ENCODE data around the gene EZR. TPM values are rescaled to one million over a fixed set of nuclear protein-coding genes. Genes with fewer than 3 reads are reported as not detected.

Gene EZR
- total RNA-seq, 1 donor from 2014 or later = 314 TPM

- no peak for DNase-seq (ENCODE audit: low spot score)
Measured at GRCh38 chr6:158776737-158777136, 42.4 kb downstream of the EZR start.

DNA sequence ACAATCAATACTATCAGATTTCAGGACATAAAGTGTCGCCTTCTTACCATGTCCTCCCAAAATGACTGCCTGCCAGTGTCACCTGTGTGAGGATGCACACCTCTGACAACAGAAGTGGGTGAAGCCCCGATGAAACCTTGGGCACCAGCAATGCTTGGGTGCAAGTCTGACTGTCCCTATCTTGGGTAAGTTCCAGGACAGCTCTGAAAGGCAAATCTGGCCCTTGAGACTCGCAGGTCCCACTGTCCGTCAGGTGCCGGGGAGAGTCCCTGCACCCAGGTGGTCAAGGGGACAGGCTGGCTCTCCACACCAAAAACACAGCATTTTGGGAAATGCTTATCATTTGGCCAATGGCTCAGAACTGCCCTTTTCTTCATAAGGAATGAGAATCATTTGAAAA, 43.3 kb downstream of the EZR start:
- no peak for DNase-seq (ENCODE audit: low spot score)

DNA sequence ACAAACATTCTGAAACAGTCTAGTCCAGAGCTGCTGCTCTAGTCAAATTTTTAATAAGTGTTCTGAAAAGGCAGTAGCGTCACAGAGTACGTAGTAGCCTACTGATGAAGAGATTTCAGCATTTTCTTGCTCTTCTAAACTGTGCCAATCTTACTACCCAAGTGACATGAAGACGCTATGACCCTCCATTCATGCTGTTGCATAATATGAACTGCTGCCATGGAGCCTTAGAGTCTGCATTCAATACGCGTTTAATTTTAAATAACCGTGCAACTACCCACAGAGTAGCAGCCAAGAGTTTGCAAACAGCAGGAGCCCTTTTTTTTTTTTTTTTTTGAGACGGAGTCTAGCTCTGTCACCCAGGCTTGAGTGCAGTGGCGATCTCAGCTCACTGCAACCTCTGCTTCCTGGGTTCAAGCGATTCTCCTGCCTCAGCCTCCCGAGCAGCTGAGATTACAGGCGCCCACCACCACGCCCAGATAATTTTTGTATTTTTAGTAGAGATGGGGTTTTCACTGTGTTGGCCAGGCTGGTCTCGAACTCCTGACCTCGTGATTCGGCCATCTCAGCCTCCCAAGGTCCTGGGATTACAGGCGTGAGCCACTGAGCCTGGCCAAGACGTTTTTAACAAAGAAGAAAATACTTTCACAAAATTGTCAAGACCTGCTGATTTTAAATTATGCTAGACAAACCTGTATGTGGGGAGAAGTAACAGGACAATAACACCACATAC, 44.3 kb downstream of the EZR start:
- no peak for DNase-seq (ENCODE audit: low spot score)

- DNase-seq (ENCODE audit: low spot score) = no peak
Measured at GRCh38 chr6:158773581-158774449, 45.4 kb downstream of the EZR start.

DNA sequence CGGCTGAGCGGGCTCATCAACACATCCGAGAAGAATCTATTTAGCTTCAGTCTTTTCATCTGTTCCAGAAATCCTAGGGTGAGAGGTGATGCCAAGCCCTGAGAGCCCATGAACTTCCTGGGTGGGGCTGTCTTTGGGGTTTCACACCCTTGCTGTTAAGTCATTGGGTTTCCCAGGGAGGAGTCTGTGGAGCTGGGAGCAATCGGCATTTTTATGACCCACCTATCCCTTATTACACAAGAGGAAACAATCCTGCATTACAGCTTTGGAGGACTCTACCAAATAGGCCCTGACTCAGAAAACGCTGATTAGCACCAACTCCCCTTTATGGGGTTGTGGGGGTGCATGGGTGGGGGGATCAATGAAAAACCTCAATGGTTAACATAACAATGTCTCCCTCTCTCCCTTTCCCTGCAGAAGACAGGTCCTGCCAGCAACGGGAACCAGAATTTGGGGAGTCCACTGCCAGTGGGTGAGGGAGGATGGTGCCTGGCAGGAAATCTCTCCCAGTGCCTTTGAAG, 46.3 kb downstream of the EZR start:
- no peak for DNase-seq (ENCODE audit: low spot score)

- no peak for DNase-seq (ENCODE audit: low spot score)
Measured at GRCh38 chr6:158772172-158772571, 47.0 kb downstream of the EZR start.

DNA sequence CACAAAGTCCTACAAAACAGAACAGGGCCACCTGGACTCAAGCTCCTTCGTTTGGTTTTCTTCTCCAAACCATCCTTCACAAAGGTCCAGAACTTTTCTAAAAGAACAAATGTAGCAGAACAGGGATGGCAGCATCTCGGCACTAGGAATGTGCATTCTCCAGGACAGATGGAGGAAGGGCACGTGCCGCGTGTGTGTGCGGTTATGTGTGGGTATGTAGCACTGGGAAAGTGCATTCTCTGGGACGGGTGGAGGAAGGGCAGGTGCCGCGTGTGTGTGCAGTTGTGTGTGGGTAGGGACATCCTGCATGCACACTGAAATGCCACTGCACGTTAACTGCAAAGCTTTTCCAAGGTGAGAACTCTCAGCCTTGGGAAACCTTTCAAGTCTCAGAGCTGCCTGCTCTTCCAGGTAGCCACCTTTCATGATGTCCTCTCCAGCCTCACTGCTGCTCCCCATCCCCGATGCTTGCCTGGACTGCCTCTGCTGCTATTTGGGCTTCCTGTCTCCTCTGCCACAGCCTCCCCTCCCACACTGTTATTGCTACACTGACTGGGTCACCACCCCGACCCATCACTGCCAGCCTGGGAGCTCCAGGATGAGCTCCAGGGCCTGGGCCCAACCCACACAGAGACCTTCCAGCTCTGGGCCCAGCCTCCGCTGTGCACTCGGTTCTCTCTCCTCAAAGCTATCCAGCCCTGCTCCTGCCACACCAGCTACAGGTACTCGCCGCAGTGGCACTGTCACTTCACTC, 47.6 kb downstream of the EZR start:
- no peak for DNase-seq (ENCODE audit: low spot score)

GRCh38 chr6:158770533-158771330, 48.4 kb downstream of the EZR start:
- no peak for DNase-seq (ENCODE audit: low spot score)

DNA sequence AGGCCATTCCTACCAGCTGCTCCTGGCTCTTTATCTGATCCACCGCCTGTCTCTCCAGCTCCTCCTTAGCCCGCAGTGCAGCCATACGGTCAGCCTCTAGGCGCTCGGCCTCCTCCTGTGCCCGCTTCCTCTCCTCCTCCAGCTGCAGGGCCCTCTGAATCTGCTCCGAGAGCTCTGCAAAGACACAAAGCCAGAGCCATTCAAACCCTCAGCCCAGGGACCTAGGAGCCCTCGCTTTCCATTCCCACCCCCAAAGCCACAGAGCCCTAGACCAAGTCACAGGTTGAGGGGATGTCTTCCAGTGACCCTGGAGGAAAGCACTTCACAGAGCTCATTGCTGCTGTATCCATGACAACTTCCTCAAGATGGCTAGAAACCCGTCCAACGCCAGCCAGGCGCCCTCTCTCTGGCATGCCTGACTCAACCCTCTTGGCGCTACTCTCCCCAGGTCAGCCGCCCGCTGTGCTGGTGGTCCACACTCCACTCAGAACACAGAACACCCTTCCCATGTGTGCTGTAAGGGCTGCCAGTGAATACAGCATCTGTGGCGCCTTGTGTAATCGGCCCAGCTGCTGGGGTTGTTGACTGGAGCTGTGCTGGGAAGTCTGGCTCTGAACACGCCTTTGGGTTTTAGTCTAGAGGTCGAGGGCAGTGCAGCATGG, 49.3 kb downstream of the EZR start:
- DNase-seq (ENCODE audit: low spot score) = no peak

DNA sequence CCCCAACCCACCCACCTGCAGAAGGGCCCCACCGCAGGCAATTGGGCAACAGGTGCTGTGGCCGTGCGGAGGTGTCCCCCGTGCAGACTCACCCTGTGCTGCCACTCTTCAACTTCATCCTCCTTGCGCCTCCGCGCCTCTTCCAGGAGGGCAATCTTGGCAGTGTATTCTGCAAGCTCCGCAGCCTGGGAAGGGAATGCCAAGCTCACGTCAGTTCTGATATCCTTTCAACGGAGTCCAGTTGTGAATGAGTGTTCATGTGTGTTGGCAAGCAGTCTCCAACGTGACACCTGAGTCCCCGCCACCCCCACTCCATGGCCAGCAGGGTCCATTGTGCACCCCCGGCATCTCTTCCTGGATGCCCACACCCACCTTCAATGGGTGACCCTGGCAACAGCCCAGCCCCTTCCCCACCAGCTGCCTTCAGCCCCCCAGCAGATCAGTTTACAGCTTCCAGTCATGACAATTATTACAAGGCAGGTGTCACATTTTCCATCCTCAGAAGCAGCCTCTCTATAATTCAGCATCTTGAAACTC, 49.9 kb downstream of the EZR start:
- no peak for DNase-seq (ENCODE audit: low spot score)

GRCh38 chr6:158768436-158768835, 50.7 kb downstream of the EZR start:
- no peak for DNase-seq (ENCODE audit: low spot score)

- no peak for DNase-seq (ENCODE audit: low spot score)
Measured at GRCh38 chr6:158767709-158768108, 51.5 kb downstream of the EZR start.

DNA sequence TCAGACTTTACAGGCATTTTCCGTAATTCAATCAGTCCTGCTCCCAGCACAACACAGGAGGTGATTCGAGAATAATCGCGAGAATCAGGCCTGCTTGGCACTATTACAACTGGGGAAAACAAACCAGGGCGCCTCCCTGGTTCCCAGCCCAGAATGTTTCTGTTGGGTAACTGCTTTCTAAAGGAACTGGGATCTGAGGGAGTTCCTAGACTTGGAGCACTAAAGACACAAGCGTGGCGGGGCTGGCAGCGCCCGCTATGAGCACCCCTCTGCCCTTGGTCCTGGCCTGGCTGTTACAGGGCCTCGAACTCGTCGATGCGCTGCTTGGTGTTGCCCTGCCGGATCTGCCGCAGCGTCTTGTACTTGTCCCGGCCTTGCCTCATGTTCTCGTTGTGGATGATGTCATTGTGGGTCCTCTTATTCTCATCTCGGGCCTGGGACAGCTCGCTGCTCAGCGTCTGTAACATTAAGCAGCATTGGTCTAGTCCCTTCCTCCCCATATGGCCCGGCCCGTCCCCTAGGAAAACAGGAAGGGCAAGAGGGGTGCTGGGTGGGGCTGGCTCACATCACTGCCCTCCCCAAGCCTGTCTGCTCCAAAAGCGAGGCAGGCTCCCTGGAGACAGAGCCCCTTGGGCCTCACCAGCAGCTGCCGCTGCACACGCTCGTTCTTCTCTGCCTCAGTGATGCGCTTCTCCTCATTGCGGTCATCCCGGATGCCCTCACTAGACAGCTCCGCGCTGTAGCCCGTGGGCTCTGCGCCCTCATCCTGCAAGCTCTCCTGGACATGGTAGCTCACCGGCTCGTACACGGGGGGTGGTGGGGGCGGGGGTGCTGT, 52.3 kb downstream of the EZR start:
- DNase-seq (ENCODE audit: low spot score) = no peak

DNA sequence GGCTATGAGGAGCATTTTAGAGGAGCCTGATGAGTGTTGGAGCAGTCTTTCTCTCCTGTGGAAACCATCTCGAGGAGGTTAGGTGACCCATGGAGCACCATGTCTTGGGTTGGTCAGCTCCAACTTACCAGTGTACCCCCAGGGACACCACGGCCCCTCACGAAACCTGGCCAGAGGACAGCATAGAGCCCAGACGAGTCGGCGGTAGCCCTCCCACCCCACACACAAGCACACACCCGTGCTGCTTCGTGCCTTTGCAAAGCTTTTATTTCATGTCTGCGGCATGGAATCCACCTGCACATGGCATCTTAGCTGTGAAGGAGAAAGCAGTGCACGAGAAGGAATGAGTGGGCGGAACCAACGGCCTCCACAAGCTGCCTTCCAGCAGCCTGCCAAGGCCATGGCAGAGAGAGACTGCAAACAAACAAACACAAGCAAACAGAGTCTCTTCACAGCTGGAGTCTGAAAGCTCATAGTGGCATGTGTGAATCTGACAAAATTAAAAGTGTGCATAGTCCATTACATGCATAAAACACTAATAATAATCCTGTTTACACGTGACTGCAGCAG, 53.6 kb downstream of the EZR start:
- DNase-seq (ENCODE audit: low spot score) = no peak

GRCh38 chr6:158764926-158765325, 54.2 kb downstream of the EZR start:
- no peak for DNase-seq (ENCODE audit: low spot score)

DNA sequence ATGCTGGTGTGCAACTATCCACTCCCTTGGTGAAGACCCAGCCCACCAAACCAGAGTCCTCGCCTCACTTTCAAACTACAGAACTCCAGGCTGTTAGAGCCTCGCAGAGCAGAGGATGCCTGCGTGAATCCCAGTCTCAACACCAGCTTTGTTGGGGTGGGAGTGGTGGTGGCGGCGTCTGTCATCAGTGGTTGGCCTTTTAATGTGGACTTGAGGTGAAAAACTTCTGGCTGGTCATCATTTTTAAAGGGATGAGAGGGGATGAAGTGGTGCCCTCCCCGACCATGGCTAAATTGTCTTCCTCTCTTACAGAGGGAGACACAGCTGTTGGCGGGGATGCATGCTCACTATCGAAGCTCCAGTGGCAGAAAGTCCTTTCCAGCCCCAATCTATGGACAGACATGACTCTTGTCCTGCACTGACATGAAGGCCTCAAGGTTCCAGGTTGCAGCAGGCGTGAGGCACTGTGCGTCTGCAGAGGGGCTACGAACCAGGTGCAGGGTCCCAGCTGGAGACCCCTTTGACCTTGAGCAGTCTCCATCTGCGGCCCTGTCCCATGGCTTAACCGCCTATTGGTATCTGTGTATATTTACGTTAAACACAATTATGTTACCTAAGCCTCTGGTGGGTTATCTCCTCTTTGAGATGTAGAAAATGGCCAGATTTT, 54.9 kb downstream of the EZR start:
- no peak for DNase-seq (ENCODE audit: low spot score)

- no peak for DNase-seq (ENCODE audit: low spot score)
Measured at GRCh38 chr6:158763434-158764182, 55.6 kb downstream of the EZR start.

All from ureter (tissue), 1 donor.